ENCODE results near the gene OPCML.

DNA sequence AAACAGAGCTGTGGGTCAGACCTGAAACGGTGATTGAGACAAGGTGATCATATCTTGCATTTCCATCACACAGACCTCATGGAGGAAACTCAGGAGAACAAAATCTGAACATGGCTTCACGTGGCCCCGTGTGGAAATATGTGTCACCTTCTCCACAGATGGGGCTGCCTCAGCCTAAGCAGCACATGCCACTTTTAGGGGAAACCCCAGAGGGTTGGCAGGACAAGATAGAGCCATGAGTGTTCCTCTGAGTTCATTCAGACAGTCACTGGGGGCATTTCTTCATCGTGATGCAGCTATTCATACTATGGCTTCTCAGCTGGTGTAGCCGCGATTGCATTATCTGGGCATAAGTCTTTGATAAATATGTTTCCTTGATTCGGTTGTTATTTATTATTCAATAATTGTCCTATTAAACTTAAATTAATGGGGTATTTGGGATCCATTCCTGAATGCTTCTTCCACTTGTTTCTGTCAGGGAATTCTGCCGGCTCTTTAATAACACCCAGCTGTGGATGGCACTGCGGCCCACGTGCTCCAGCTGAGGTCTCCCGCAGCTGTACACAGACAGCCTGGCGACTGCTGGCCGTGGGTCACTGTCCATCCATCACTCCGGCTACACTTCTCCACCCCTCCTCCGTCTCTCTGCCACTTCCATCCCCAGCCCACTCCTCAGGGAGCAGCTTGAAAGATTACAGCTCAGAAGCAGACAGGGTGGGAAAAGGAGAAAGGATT is 485.1 kb downstream of the OPCML start:
- TF ChIP-seq POLR2AphosphoS5 (IDR thresholded peaks at IDR 0.05) (no peak), CTCF (IDR thresholded peaks at IDR 0.05) (no peak), POLR2A (IDR thresholded peaks at IDR 0.05; ENCODE audit: low read depth) (no peak), EP300 (IDR thresholded peaks at IDR 0.05) (no peak)

Measured in esophagus muscularis mucosa (tissue), 4 donors.